Mucosa of rectum (tissue), 2 donors: ENCODE measurements around the gene THRA.

Experiments
- H3K27ac ChIP-seq, 2 donors: one replicate each; pipeline ENCODE4 v1.7.0; 2013; ENCODE audit warnings: inconsistent platforms in 2 of 2, low read depth in 2 of 2, low read length in 2 of 2
- H3K27me3 ChIP-seq, 2 donors: one replicate each; pipeline ENCODE4 v1.7.0; 2013; ENCODE audit warnings: low read length in 2 of 2; ENCODE audit not compliant: control insufficient read depth in 2 of 2, insufficient read depth in 2 of 2
- H3K36me3 ChIP-seq, 2 donors: one replicate each; pipeline ENCODE4 v1.7.0; 2013; ENCODE audit warnings: low read length in 2 of 2; ENCODE audit not compliant: control insufficient read depth in 2 of 2, insufficient read depth in 2 of 2
- H3K4me1 ChIP-seq, 2 donors: one replicate each; pipeline ENCODE4 v1.7.0; 2013; ENCODE audit warnings: low read length in 2 of 2, mild to moderate bottlenecking in 1 of 2; ENCODE audit not compliant: control insufficient read depth in 2 of 2, insufficient read depth in 2 of 2
- H3K4me3 ChIP-seq, 2 donors: one replicate each; pipeline ENCODE4 v1.7.0; 2013; ENCODE audit warnings: low read length in 2 of 2
- H3K9ac ChIP-seq, 2 donors: one replicate each; pipeline ENCODE4 v1.7.0; 2013; ENCODE audit warnings: low read length in 2 of 2, low read depth in 1 of 2, mild to moderate bottlenecking in 1 of 2
- H3K9me3 ChIP-seq, 2 donors: one replicate each; pipeline ENCODE4 v1.7.0; 2013; ENCODE audit warnings: low read length in 2 of 2; ENCODE audit not compliant: control insufficient read depth in 2 of 2
- donor health status: healthy.
- donor health status: Normal muscosa, but diverticular disease.

Gene THRA

DNA sequence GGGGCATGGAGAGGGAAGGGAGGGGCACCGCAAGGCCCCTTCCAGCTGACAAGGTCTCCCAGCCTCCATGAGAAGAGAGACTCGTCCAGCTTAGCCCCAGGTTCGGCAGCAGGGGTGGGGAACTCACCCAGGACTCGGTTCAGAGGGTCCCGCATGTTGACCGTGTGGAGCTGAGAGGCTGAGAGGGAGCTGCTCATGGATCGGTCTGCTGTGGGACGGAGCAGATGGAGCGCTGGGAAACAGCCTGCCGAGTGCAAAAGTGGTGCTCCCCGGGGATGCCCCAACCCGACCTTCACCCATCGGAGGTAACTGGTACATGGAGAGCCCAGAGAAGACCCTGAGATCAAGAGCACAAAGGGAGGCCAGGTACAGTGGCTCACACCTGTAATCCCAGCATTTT, 42.6 kb upstream of the THRA start:
- Histone ChIP-seq H3K36me3 (peaks cover 25 to 32% of the 10 kb centered on the region in 2 donors), H3K27me3 (no peaks in the 10 kb centered on the region), H3K4me1 (peaks cover 27 to 29% of the 10 kb centered on the region in 2 donors), H3K4me3 (no peak overlapping the region), H3K9me3 (no peaks in the 10 kb centered on the region), H3K9ac (no peak overlapping the region), H3K27ac (no peak overlapping the region)

DNA sequence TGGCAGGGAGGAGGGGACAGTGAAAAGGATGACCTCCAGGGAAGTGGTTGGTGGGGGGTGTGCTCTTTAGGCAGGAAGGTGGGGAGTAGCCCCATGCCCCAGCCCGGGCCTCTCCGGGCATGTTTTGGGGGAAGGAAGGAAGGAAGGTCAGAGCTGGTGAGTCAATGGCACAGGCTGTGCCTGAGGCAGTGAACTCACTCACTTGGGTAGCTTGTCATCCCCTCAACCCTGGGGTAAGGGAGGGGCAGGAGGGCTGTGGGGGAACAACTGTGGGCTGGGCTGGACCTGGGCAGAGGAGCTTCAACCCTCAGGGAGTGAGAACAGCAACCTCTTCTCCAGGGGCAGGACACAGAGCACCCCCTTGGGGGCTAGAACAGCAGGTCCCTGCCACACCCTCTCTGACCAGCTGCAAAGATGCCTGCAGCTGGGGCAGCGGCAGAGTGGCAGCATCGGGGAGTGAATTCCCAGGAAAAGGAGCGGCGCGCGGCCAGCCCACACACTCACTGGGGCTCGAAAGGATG, 41.3 kb upstream of the THRA start:
- Histone ChIP-seq H3K4me3 (no peak overlapping the region), H3K36me3 (peaks cover 33 to 44% of the 10 kb centered on the region in 2 donors)

DNA sequence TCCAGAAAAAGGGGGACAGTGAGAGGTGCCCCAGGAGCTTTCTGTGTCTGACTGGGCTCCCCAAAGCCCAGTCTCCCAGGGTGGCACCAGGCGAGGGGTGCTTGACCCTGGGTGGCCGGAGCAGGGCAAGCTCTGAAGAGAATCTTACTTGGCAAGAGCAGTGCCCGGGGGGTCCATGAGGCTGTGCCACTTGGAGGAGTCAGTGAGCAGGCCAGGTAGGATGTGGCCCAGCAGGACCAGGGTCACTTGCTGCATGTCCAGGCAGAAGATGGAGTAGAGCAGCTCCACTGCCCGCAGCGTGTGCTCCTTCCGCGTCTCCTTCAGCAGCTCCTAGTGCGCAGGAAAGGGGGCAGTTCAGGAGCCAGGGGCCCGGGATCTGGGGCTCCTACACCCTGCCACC, 40.3 kb upstream of the THRA start:
- Histone ChIP-seq H3K36me3 (peaks cover 34 to 46% of the 10 kb centered on the region in 2 donors), H3K4me1 (peaks cover 25 to 34% of the 10 kb centered on the region in 2 donors), H3K9ac (no peak overlapping the region), H3K27me3 (no peaks in the 10 kb centered on the region), H3K4me3 (no peak overlapping the region), H3K9me3 (no peaks in the 10 kb centered on the region), H3K27ac (peak overlapping the region; percentile 67 to 79)

More for the DNA sequence above, 41.3 kb upstream of the THRA start:
- peaks cover 25 to 30% of the 10 kb centered on the region in 2 donors for H3K4me1 ChIP-seq
- H3K27me3 ChIP-seq, result no peaks in the 10 kb centered on the region
- no peaks in the 10 kb centered on the region for H3K9me3 ChIP-seq
- H3K27ac ChIP-seq, result no peak overlapping the region
- no peak overlapping the region for H3K9ac ChIP-seq

DNA sequence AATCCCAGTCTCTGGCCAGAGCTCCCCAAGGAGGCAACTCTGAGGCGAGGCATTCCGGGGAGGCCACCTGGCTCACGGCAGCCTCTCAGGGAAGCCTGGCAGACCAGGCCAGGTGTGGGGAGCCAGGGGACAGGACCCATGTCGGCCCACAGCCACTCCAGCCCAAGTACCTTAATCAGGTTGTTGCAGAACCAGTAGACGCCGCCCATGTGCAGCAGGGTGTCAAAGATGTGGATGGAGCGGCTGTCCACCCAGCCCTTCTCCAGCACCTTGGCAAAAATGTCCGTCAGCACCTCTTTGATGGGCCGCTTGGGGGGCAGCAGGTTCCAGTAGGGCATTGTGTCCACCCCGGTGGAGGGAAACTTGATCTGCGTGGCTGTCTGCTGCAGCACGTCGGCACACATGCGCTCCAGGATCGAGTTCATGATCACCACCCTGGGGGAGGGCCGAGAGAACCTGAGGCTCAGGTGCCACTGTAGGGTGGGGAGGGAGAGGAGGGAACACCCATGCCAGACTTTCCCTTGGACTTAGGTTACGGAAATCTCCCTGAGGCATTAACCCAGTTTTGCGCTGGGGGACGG, 39.7 kb upstream of the THRA start:
- Histone ChIP-seq H3K4me3 (no peak overlapping the region), H3K27ac (peak overlapping the region; percentile 67 to 79), H3K36me3 (peaks cover 34 to 50% of the 10 kb centered on the region in 2 donors), H3K4me1 (peaks cover 24 to 34% of the 10 kb centered on the region in 2 donors), H3K27me3 (no peaks in the 10 kb centered on the region), H3K9ac (peak overlapping the region; percentile 32 to 45), H3K9me3 (no peaks in the 10 kb centered on the region)

DNA sequence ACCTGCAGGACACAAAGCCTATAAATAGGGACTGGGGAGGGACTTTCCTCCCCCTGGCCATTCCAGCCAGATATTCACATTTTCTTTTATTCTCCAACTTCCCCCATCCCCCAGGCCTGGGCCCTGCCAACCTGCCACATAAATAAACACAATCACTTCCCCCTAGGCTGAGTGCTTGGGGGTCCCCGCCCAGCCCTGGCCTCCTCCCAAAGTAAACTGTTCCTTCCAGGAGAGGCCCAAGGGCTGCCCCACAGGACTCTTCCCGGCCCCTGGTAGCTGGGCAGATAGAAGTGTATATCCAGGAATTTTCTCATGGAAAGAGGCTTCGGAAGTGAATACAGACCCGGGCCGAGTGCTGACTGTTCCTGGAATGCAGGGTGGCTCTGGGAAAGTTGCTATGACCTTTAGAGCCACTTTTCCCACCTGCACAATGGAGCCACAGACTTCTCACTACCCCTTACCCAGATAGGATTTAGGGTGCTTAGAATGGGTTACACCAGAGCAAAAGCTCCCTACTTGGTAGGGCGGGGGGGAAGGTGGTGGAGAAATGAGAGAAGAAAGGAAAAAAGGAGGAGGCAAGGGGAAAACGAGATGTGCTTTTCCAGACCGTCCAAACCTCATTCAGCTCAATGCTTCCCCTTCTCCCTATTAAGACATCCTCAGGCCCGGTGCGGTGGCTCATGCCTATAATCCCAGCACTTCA, 39.0 kb upstream of the THRA start:
- Histone ChIP-seq H3K4me1 (peaks cover 22 to 34% of the 10 kb centered on the region in 2 donors), H3K36me3 (peaks cover 39 to 54% of the 10 kb centered on the region in 2 donors), H3K9me3 (no peaks in the 10 kb centered on the region), H3K9ac (peak overlapping the region; percentile 32 to 45), H3K27ac (peak overlapping the region; percentile 67 to 79), H3K4me3 (no peak overlapping the region), H3K27me3 (no peaks in the 10 kb centered on the region)

DNA sequence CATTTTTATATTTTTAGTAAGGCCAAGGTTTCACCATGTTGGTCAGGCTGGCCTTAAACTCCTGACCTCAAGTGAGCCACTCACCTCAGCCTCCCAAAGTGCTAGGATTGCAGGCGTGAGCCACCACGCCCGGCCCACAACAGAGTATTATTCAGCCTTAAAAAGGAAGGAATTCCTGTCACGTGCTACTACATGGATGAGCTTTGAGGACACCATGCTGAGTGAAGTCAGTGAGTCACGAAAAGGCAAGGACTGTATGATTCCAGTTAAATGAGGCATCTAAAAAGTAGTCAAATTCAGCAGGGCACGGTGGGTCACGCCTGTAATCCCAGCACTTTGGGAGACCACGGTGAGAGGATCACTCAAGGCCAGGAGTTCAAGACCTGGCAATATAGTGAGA, 37.9 kb upstream of the THRA start:
- Histone ChIP-seq H3K9me3 (no peaks in the 10 kb centered on the region), H3K4me1 (peaks cover 22 to 34% of the 10 kb centered on the region in 2 donors), H3K27ac (no peak overlapping the region), H3K9ac (no peak overlapping the region), H3K36me3 (peaks cover 38 to 60% of the 10 kb centered on the region in 2 donors), H3K4me3 (no peak overlapping the region), H3K27me3 (no peaks in the 10 kb centered on the region)

DNA sequence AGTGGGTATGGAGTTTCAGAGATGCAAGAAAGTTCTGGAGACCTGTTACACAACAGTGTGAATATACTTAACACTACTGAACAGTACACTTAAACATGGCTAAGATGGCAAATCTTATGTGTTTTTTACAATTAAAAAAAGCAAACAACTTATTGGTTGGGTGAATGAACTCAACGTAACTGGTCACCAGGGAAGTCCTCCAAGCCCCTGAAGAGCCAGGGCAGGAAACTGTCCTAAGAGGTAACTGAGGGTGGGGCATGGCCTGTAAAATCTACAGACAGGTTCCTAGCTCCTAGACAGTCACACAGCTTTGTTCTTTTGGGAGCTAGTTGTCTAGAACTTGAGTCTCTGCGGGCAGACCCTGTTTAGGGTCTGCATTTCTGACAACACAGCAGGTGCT, 37.2 kb upstream of the THRA start:
- H3K9me3 ChIP-seq, result no peaks in the 10 kb centered on the region
- no peaks in the 10 kb centered on the region for H3K27me3 ChIP-seq
- no peak overlapping the region for H3K27ac ChIP-seq
- H3K9ac ChIP-seq, result no peak overlapping the region
- peaks cover 36 to 59% of the 10 kb centered on the region in 2 donors for H3K36me3 ChIP-seq
- H3K4me3 ChIP-seq, result no peak overlapping the region
- H3K4me1 ChIP-seq, result peaks cover 22 to 34% of the 10 kb centered on the region in 2 donors

DNA sequence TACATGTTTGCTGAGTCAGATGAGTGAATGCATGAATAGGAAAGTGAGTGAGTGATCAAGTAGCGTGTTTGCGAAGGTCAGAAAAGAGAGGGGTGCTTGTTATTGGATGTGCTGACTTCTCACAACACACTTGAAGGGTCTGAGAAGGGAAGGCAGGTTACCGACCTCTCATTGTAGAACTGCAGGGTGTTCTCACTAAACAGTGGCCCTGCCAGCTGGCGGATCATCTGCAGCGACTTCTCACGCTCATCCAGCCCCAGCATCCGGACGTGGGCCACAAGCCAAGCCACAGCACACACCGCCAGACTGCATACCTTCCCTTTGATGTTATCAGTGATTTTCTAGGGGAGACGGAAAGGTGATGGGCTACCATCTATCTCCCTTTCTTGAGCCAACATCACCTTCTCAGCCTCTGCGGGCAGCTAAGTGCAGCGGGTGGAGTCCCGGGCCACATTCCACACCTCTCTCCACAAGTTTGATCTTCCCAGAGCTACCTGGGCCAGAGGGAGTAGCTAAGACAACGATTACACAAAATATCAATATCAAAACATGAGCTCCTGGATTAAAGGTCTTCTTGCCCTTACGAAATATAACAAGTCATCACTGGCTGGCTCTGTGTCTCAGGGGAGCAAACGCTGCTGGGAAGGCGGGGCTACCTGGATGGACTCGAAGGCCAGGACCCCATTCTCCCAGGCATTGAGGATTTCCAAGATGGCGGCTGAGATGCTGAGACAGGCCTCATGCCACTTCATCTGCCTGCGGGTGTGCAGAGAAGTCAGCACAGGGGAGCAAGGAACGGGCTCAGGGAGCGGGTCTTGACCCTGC, 36.6 kb upstream of the THRA start:
- Histone ChIP-seq H3K9ac (no peak overlapping the region), H3K27ac (no peak overlapping the region)

DNA sequence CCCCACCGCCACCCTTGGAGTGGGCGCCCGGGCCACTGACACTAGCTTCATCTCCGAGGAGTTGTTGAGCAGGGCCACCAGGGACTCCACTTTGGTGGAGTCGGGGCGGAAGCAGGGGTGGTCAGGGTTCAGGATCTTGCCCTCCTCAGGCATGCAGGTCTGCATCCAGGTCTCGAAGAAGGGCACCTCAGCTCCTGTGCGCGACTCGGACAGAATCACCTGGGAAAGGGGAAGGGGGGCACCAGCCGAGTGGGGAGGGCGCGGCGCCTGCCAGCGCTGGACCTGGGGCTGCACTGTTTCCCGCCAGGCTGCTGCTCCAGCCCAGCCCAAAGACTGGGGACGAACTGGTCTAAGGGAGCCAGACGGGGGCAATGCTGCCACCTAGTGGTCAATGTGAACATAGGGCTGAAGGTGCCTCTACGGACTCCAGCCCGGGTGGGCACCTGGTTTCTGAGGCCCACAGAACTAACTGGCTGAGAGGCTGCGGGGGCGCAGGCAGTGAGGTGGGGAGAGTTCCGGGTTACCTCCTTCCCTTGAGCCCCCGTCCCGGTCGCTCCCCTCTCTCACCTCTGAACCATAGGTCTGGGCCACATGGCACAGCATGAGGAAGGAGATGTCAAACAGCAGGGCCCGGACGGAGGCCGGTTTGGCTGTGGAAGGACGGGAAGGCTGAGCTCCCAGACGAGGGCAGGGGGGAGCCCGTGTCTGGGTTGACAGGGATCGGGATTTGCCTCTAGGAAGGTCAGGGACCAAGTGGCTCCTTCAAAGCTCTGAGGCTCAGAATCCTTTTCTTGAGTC, 35.8 kb upstream of the THRA start:
- H3K9me3 ChIP-seq, result no peaks in the 10 kb centered on the region
- peaks cover 28 to 40% of the 10 kb centered on the region in 2 donors for H3K4me1 ChIP-seq
- H3K4me3 ChIP-seq, result no peak overlapping the region
- H3K27ac ChIP-seq, result no peak overlapping the region
- H3K9ac ChIP-seq, result no peak overlapping the region
- peaks cover 42 to 62% of the 10 kb centered on the region in 2 donors for H3K36me3 ChIP-seq
- H3K27me3 ChIP-seq, result no peaks in the 10 kb centered on the region

More for the DNA sequence above, 36.6 kb upstream of the THRA start:
- Histone ChIP-seq H3K4me1 (peaks cover 22 to 33% of the 10 kb centered on the region in 2 donors), H3K36me3 (peaks cover 41 to 61% of the 10 kb centered on the region in 2 donors), H3K9me3 (no peaks in the 10 kb centered on the region), H3K27me3 (no peaks in the 10 kb centered on the region), H3K4me3 (no peak overlapping the region)
